Stimulated activated CD8-positive, alpha-beta memory T cell treated with anti-CD3 and anti-CD28 coated beads, Interleukin-7, amount 100 ng/mL, for 4 hours (primary cell): ENCODE measurements around the gene CBFB.

Experiments used
- DNase-seq, 2 donors: peaks; one replicate each; pipeline ENCODE4 v3.0.0-alpha.2; 2020; ENCODE audit warnings: low read depth in 2 of 2

CBFB gene

GRCh38 chr16:67016681-67017420, 12.1 kb upstream of the CBFB start:
- DNase-seq, result no peak

DNA sequence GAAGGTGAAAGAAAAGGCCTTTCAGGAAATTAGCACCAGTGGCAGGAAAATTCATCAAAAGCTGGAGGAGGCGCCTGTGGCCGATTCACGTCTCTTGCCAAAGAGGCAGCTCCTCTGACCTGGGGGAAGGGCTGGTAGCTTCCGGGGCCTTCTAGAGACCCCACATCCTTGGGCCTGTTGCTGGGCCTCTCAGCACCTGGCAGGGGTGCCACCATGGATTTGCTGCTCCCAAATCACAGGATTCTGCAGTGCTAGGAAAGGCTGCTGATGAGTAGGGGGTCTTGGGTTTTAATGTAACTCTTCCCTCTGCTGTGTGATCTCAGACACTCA, 11.6 kb upstream of the CBFB start:
- DNase-seq, result no peak

GRCh38 chr16:67017810-67018488, 11.0 kb upstream of the CBFB start:
- peak; percentile 62 to 75 for DNase-seq

- DNase-seq, result no peak
These were observed 9.8 kb upstream of the CBFB start for GRCh38 chr16:67019171-67019570.

- no peak for DNase-seq
These were observed 7.6 kb upstream of the CBFB start for GRCh38 chr16:67021321-67021720.

- DNase-seq, result no peak
These were observed 6.3 kb upstream of the CBFB start for GRCh38 chr16:67022531-67023214.

DNA sequence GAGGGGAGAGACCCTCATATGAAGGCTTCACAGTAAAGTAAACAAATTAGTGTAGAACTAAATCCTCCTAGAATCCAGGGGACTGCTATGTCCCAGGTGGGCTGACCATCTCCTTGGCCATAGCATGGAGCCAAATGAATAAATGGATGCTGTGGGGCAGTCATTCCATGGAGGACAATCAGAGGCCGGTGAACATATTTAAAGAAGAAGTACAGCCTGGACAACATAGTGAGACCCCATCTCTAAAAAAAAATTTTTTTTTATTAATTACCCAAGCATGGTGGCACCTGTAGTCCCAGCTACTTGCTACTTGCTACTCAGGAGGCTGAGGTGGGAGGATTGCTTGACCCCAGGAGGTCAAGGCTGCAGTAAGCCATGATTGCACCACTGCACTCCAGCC, 5.3 kb upstream of the CBFB start:
- DNase-seq, result no peak

DNA sequence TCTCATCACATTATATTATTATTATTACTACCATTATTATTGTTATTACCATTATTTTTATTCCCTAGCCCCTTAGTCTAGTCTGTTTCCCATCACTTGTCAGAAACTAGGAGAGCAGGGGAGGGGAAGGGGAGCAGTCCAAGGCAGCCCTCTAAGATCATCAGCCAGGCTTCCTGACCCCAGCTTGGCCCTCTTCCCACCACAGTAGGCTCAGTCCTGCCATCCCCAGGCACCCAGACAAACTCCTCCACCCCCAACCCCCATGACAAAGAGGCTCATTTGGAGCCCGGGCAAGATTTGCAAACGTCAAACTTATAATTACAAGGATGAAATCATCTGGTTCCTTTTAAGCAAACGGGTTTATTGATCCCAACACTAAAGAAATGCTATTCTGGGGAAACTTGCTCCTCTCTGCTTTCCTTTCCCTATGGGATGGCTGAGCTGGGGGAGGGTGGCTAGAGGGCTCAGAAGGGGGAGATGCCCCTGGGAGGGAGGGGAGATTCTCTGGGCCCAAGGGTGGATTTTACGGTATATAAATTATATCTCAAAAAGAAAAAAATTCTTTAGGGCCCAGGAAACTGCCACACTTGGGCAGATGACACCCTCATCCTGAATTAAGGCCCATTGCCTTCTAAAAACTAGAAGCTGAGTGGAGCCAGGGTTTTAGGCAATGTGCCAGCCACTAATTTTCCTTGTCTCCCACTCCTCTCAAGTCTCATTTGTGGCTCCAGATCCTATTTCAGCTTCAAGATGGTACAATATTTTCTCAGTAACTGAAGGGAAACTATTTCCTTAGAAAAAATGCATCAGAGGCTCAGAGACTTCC, 4.4 kb upstream of the CBFB start:
- no peak for DNase-seq

GRCh38 chr16:67025210-67025550, 3.8 kb upstream of the CBFB start:
- no peak for DNase-seq

GRCh38 chr16:67026570-67026969, 2.4 kb upstream of the CBFB start:
- no peak for DNase-seq

GRCh38 chr16:67027046-67027445, 1.9 kb upstream of the CBFB start:
- no peak for DNase-seq

GRCh38 chr16:67028167-67028695, 718 bp upstream of the CBFB start:
- no peak for DNase-seq

DNA sequence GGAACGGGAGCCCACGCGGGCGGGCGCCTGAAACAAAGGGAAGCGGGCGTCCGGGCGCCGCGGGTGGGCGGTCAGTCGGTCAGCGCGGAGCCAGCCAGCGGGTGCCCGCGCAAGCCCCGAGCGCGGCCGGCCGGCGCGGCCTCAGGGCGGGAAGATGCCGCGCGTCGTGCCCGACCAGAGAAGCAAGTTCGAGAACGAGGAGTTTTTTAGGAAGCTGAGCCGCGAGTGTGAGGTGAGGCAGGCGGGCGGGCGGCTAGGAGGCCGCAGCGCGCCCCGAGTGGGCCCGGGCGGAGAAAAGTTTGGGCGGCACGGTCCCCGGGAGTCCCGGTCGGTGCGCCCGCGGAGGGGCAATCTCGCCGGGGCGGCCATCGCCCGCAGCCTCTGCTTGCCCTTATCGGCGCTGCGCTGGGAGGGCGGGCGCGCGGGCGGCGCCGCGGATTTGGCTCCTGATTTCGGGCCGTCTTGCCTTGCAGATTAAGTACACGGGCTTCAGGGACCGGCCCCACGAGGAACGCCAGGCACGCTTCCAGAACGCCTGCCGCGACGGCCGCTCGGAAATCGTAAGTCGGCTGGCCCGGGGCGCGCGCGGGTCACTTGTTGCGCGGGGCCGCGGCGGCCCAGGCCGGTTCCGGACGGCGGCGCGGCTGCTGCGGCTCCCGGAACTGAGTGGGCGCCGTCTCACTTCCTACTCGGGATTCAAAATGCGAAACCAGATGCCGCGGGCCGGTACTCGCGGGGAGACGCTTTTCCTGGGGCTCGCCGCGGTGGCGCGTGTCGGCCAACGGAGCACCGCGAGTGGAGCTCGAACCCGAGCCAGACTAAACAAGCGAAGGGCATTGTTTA, 526 bp downstream of the CBFB start:
- DNase-seq, result peak; percentile 27 to 55

GRCh38 chr16:67030221-67030962, 1.4 kb downstream of the CBFB start:
- no peak for DNase-seq

DNA sequence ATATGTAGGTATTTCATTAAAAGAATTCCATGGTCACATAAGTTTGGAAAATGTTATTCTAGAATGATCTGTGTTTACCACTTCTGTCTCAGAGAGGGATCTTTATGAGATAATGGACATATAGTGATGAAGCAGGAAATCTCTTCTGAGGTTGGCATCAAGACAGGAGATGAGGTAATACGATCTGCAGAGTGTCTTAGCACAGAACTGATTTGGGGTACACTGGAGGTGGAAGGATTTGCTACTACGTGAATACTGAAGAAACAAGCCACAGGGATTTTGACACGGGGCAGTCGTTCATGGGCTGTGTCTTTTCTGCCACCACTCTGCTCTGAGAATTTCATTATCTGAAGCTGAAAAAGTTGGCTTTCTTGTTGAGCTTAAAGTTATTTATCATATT, 5.5 kb downstream of the CBFB start:
- no peak for DNase-seq

DNA sequence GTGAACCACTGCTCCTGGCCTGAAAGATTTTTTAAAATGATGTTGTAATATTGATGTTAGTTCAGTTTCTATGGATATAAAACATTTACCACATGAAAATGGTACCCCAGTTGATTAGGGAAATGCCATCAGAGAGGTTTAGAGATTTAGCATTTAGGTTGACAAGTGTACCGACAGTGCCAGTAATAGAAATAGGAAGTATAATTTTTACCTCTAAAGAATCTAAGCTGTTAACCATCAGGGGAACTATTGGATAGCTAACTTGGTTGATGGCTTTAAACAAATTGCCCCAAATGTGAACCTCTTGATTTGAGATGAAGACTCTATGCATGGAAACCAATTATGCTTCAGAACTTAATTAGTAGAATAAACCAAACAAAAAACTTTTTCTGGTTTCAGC, 6.4 kb downstream of the CBFB start:
- DNase-seq, result no peak

GRCh38 chr16:67036323-67036741, 7.4 kb downstream of the CBFB start:
- no peak for DNase-seq

DNA sequence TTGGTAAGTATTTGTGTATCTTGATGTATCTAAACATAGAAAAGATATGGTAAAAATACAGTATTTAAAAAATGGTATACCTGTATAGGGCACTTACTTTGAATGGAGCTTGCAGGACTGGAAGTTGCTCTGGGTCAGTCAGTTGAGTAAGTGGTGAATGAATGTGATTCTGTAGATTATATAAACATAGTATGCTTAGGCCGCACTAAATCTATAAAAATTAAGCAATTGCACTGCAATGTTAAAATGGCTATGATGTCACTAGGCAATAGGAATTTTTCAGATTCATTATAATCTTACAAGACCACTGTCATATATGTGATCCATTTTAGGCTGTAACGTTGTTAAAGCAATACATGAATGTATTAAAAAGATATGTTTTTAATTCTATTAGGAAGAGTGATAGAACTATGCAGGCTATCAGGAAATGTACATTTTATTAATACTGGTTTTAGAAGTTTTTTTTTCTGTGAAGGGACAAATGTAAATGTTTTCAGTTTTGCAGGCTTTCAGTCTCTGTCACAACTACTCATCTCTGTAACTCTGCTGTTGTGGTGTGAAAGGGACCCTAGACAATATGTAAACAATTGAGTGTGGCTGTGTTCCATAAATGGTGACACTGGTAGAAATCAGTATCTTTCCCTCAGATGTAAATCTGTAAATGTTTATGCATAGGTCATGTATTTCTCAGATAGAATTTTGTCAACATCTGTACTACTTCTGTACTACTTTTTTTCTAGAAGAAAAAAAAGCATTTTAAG, 10.5 kb downstream of the CBFB start:
- DNase-seq, result no peak

- no peak for DNase-seq
These were observed 11.2 kb downstream of the CBFB start for GRCh38 chr16:67040166-67040565.

- DNase-seq, result no peak
These were observed 12.0 kb downstream of the CBFB start for GRCh38 chr16:67040906-67041305.
